H9 (cell line): ENCODE data around the gene ZNF783. TPM values are rescaled to one million over a fixed set of nuclear protein-coding genes. Genes with fewer than 3 reads are reported as not detected.

ENCODE experiments used
- DNase-seq: peaks from one replicate; pipeline ENCODE4 v3.0.0-alpha.2; 2017
- H2AFZ ChIP-seq: one replicate; pipeline ENCODE4 v1.6.1; 2013; ENCODE audit warnings: mild to moderate bottlenecking, low read length, control low read depth, moderate library complexity
- H2AK5ac ChIP-seq: 2 replicates; pipeline ENCODE4 v1.6.1; 2013; ENCODE audit warnings: low read length, control low read depth, mixed read lengths; ENCODE audit not compliant: insufficient read length
- H2BK120ac ChIP-seq: one replicate; pipeline ENCODE4 v1.6.1; 2013; ENCODE audit warnings: low read depth, mild to moderate bottlenecking, low read length, control low read depth, inconsistent platforms; ENCODE audit not compliant: poor library complexity, severe bottlenecking
- H2BK12ac ChIP-seq: 2 replicates; pipeline ENCODE4 v1.6.1; 2013; ENCODE audit warnings: low read length, control low read depth, mixed read lengths, low read depth; ENCODE audit not compliant: insufficient read length
- H2BK15ac ChIP-seq: 2 replicates; pipeline ENCODE4 v1.6.1; 2013; ENCODE audit warnings: low read depth, low read length, control low read depth
- H2BK20ac ChIP-seq: one replicate; pipeline ENCODE4 v1.6.1; 2013; ENCODE audit warnings: low read depth, mild to moderate bottlenecking, low read length, control low read depth, inconsistent platforms; ENCODE audit not compliant: poor library complexity, severe bottlenecking
- H2BK5ac ChIP-seq: 2 replicates; pipeline ENCODE4 v1.6.1; 2013; ENCODE audit warnings: low read length, control low read depth, mixed read lengths; ENCODE audit not compliant: insufficient read length
- H3K14ac ChIP-seq: 2 replicates; pipeline ENCODE4 v1.6.1; 2013; ENCODE audit warnings: low read length, control low read depth; ENCODE audit not compliant: insufficient read depth
- H3K18ac ChIP-seq: 2 replicates; pipeline ENCODE4 v1.6.1; 2013; ENCODE audit warnings: low read depth, mild to moderate bottlenecking, mixed read lengths, low read length, control low read depth; ENCODE audit not compliant: insufficient read length
- H3K23ac ChIP-seq: 2 replicates; pipeline ENCODE4 v1.6.1; 2013; ENCODE audit warnings: low read length, control low read depth, mixed read lengths, low read depth; ENCODE audit not compliant: insufficient read length
- H3K23me2 ChIP-seq: 2 replicates; pipeline ENCODE4 v1.6.1; 2013; ENCODE audit warnings: low read depth, mild to moderate bottlenecking, mixed read lengths, low read length, control low read depth; ENCODE audit not compliant: insufficient read length, poor library complexity, severe bottlenecking
- H3K27ac ChIP-seq: 2 replicates; pipeline ENCODE4 v1.5.1; 2013; ENCODE audit warnings: low read length, control low read depth, mixed read lengths, low read depth; ENCODE audit not compliant: insufficient read length
- H3K27me3 ChIP-seq: 2 replicates; pipeline ENCODE4 v1.6.1; 2013; ENCODE audit warnings: low read length, control low read depth, inconsistent platforms; ENCODE audit not compliant: insufficient read depth
- H3K4ac ChIP-seq: 2 replicates; pipeline ENCODE4 v1.6.1; 2013; ENCODE audit warnings: low read depth, mild to moderate bottlenecking, control low read depth, inconsistent platforms, low read length, moderate library complexity
- H3K4me1 ChIP-seq: 2 replicates; pipeline ENCODE4 v1.6.1; 2013; ENCODE audit warnings: low read length, control low read depth, inconsistent platforms; ENCODE audit not compliant: insufficient read depth
- H3K4me2 ChIP-seq: 2 replicates; pipeline ENCODE4 v1.6.1; 2013; ENCODE audit warnings: low read length, control low read depth, mixed read lengths; ENCODE audit not compliant: insufficient read length, insufficient read depth
- H3K56ac ChIP-seq: 2 replicates; pipeline ENCODE4 v1.6.1; 2013; ENCODE audit warnings: low read depth, mild to moderate bottlenecking, mixed read lengths, low read length, control low read depth; ENCODE audit not compliant: insufficient read length
- H3K79me1 ChIP-seq: 2 replicates; pipeline ENCODE4 v1.6.1; 2013; ENCODE audit warnings: low read depth, mild to moderate bottlenecking, moderate library complexity, low read length, control low read depth, inconsistent platforms; ENCODE audit not compliant: insufficient read depth, poor library complexity, severe bottlenecking
- H3K79me2 ChIP-seq: 2 replicates; pipeline ENCODE4 v1.6.1; 2013; ENCODE audit warnings: low read length, control low read depth, inconsistent platforms; ENCODE audit not compliant: insufficient read depth
- H3K9ac ChIP-seq: 2 replicates; pipeline ENCODE4 v1.6.1; 2013; ENCODE audit warnings: low read length, control low read depth, mixed read lengths; ENCODE audit not compliant: insufficient read length; ENCODE audit errors: extremely low read depth
- H3K9me3 ChIP-seq: one replicate; pipeline ENCODE4 v1.6.1; 2013; ENCODE audit warnings: low read depth, low read length, inconsistent platforms; ENCODE audit not compliant: control insufficient read depth
- H3T11ph ChIP-seq: one replicate; pipeline ENCODE4 v1.6.1; 2013; ENCODE audit warnings: mild to moderate bottlenecking, low read length, control low read depth, inconsistent platforms
- H4K20me1 ChIP-seq: one replicate; pipeline ENCODE4 v1.6.1; 2013; ENCODE audit not compliant: control insufficient read depth, insufficient read length, insufficient read depth
- H4K5ac ChIP-seq: 2 replicates; pipeline ENCODE4 v1.6.1; 2013; ENCODE audit warnings: low read depth, mild to moderate bottlenecking, mixed read lengths, low read length, control low read depth; ENCODE audit not compliant: insufficient read length
- H4K8ac ChIP-seq: replicated peaks from 2 replicates; pipeline ENCODE4 v1.6.1; 2013; ENCODE audit warnings: low read length, control low read depth, mixed read lengths, low read depth; ENCODE audit not compliant: insufficient read length
- H4K91ac ChIP-seq: 2 replicates; pipeline ENCODE4 v1.6.1; 2013; ENCODE audit warnings: low read depth, mild to moderate bottlenecking, moderate library complexity, mixed read lengths, low read length, control low read depth; ENCODE audit not compliant: insufficient read length
- H3K27ac Mint-ChIP-seq, 3 experiments: 2 replicates in 2 of 3; 3 replicates in 1 of 3; pipeline ENCODE4 v1.8.0; 2020 to 2021; ENCODE audit warnings: mixed read lengths in 3 of 3, mild to moderate bottlenecking in 1 of 3, moderate library complexity in 1 of 3
- H3K27me3 Mint-ChIP-seq: 2 replicates; pipeline ENCODE4 v1.8.0; 2021; ENCODE audit warnings: low read depth, mild to moderate bottlenecking, moderate library complexity, mixed read lengths
- H3K36me3 Mint-ChIP-seq, 3 experiments: 2 replicates in 2 of 3; 3 replicates in 1 of 3; pipeline ENCODE4 v1.8.0; 2020 to 2021; ENCODE audit warnings: low read depth in 3 of 3, mixed read lengths in 3 of 3; ENCODE audit not compliant: insufficient read depth in 1 of 3
- H3K4me1 Mint-ChIP-seq, 2 experiments: 2 replicates each; pipeline ENCODE4 v1.8.0; 2020; ENCODE audit warnings: mixed read lengths in 2 of 2
- H3K4me3 Mint-ChIP-seq, 2 experiments: 2 replicates in 1 of 2; 3 replicates in 1 of 2; pipeline ENCODE4 v1.8.0; 2020 to 2021; ENCODE audit warnings: mild to moderate bottlenecking in 2 of 2, mixed read lengths in 2 of 2, moderate library complexity in 1 of 2
- H3K9me3 Mint-ChIP-seq, 2 experiments: 2 replicates in 1 of 2; 3 replicates in 1 of 2; pipeline ENCODE4 v1.8.0; 2020; ENCODE audit warnings: mild to moderate bottlenecking in 2 of 2, mixed read lengths in 2 of 2, moderate library complexity in 1 of 2
- CTCF ChIP-seq: fragments of 200-600 bp; sonication (generic); conservative IDR thresholded peaks from 3 replicates; pipeline ENCODE4 v1.8.0; 2021; ENCODE audit warnings: antibody characterized with exemption, mild to moderate bottlenecking
- WGBS: extraction: QIAGEN DNeasy Blood & Tissue Kit; methylation state at CpG from one replicate; pipeline ENCODE4 v1.1.7; 2013; ENCODE audit warnings: missing lambda C conversion rate, low lambda C conversion rate, mixed read lengths; ENCODE audit not compliant: insufficient read length; ENCODE audit errors: extremely low coverage; 5-methylcytosine and 5-hydroxymethylcytosine counted together
- total RNA-seq: library from RNA; stranded (reverse); gene quantifications from 2 replicates; pipeline ENCODE4 v1.2.1, GENCODE V29; 2021

Gene ZNF783
- total RNA-seq, 1 experiment from 2014 or later: 13.6 TPM

DNA sequence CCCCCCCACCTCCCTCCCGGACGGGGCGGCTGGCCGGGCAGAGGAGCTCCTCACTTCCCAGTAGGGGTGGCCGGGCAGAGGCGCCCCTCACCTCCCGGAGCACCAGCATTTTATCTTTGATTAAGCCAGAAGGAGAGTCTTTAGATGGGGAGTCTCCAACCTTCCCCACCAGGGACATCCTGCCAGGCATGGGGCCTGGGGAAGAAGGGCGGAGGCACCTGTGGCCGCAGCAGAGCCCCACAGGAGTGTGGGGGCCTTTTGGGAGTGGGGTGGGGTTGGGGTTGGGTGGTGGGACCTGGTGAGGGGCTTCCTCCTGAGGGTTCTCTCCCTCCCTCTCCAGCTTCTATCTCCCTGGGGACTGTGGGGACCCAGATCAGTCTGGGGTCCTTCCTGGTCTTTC is 18.2 kb downstream of the ZNF783 start:
- Histone ChIP-seq H3T11ph (no peak overlapping the region), H3K9ac (no peak overlapping the region), H3K79me1 (no peaks in the 10 kb centered on the region), H3K27ac (no peak overlapping the region), H3K4me1 (no peaks in the 10 kb centered on the region; the same call in 1 of the 2 replicates), H2AK5ac (no peak overlapping the region), H4K91ac (no peak overlapping the region), H2BK5ac (no peak overlapping the region), H2BK15ac (no peak overlapping the region), H3K79me2 (no peaks in the 10 kb centered on the region), H3K23ac (no peak overlapping the region), H3K23me2 (peaks cover 5% of the 10 kb centered on the region), H3K27me3 (no peaks in the 10 kb centered on the region), H4K20me1 (no peaks in the 10 kb centered on the region), H4K8ac (no peak overlapping the region), H2BK12ac (no peak overlapping the region), H2BK120ac (no peak overlapping the region), H3K56ac (no peak overlapping the region), H3K4me2 (no peak overlapping the region), H3K9me3 (no peaks in the 10 kb centered on the region), H2AFZ (no peak overlapping the region), H3K18ac (no peak overlapping the region), H2BK20ac (no peak overlapping the region), H3K4ac (no peak overlapping the region), H4K5ac (no peak overlapping the region), H3K14ac (no peak overlapping the region)
- Mint-ChIP-seq H3K27ac (no peak overlapping the region; a peak in 1 of 7 replicates), H3K27me3 (peaks cover 10% of the 10 kb centered on the region), H3K9me3 (no peaks in the 10 kb centered on the region; a peak in 1 of 5 replicates), H3K36me3 (peaks cover 27 to 46% (median 44%) of the 10 kb centered on the region in 3 experiments; a peak in 6 of 7 replicates), H3K4me1 (peaks cover 6 to 9% of the 10 kb centered on the region in 2 experiments), H3K4me3 (no peak overlapping the region)
- TF ChIP-seq CTCF: no peak
- WGBS: no CpG with 5 or more reads among the region's 9 CpGs
- no peak for DNase-seq
